Upper lobe of right lung (tissue), 1 donor: ENCODE measurements around the gene DCAKD. TPM values are rescaled to one million over a fixed set of nuclear protein-coding genes. Genes with fewer than 3 reads are reported as not detected.
A peak's percentile ranks its signal among the peaks of the same experiment; 100 is the strongest.

Source experiments
- ATAC-seq: fragments of 200-7000 bp; cut with Tn5 transposase; one replicate; pipeline ENCODE4 v1.9.1; 2020; ENCODE audit warnings: mild to moderate bottlenecking, moderate library complexity
- DNase-seq: peaks from one replicate; pipeline ENCODE4 v3.0.0-alpha.2; 2020
- H3K27ac ChIP-seq: fragments of 200-600 bp; one replicate; pipeline ENCODE4 v1.8.0; 2022
- H3K27me3 ChIP-seq: fragments of 200-600 bp; one replicate; pipeline ENCODE4 v1.8.0; 2022; ENCODE audit warnings: mild to moderate bottlenecking
- H3K36me3 ChIP-seq: fragments of 200-600 bp; one replicate; pipeline ENCODE4 v1.8.0; 2022
- H3K4me1 ChIP-seq: fragments of 200-600 bp; one replicate; pipeline ENCODE4 v1.8.0; 2022
- H3K4me3 ChIP-seq: fragments of 200-600 bp; one replicate; pipeline ENCODE4 v1.8.0; 2022; ENCODE audit warnings: mild to moderate bottlenecking
- H3K9me3 ChIP-seq: fragments of 200-600 bp; one replicate; pipeline ENCODE4 v1.8.0; 2022
- intact Hi-C: fragments of 100-400 bp; cut with DNase I; formaldehyde crosslinking; loops from one replicate; pipeline ENCODE4 v1.11.0; 2022
- total RNA-seq: library from RNA; stranded (reverse); fragmentation: NEBNext Ultra II Directional; extraction: Animal tissue kit (Norgen Biotek cat#: 25700); gene quantifications from one replicate; pipeline ENCODE4 v1.2.1, GENCODE V29; 2021
- TF ChIP-seq, protein P1 (sequence below): fragments of 200-600 bp; IDR thresholded peaks from one replicate; pipeline ENCODE4 v1.8.0; 2022; ENCODE audit warnings: antibody characterized with exemption
- donor health status: DM: no; HTN: yes; CAD: no; lungs with severe emphysema.

The DCAKD gene
- total RNA-seq, 1 donor from 2014 or later, result 21.8 TPM

DNA sequence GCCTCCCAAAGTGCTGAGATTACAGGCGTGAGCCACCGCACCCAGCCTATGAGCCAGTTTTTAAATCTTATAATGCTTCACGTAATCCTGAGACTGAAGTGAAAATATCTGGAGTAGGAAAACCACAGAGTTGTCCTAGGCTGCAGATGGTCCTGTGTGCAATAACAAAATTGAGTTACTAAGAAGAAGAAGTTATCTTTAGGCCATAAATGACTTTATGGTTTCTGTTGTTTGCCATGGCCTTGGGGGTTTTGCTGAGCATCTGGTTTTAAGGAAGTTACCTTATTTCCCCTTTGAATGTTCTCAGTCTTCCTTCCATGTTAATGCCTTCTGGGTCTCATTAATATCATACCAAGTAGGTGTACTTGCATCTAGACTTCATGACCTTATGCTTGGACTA, 26.2 kb upstream of the DCAKD start:
- Histone ChIP-seq H3K27me3 (no peaks in the 10 kb centered on the region), H3K4me1 (peaks cover 8% of the 10 kb centered on the region), H3K27ac (no peak overlapping the region), H3K36me3 (peaks cover 51% of the 10 kb centered on the region), H3K4me3 (no peak overlapping the region), H3K9me3 (no peaks in the 10 kb centered on the region)
- TF ChIP-seq, protein P1, sequence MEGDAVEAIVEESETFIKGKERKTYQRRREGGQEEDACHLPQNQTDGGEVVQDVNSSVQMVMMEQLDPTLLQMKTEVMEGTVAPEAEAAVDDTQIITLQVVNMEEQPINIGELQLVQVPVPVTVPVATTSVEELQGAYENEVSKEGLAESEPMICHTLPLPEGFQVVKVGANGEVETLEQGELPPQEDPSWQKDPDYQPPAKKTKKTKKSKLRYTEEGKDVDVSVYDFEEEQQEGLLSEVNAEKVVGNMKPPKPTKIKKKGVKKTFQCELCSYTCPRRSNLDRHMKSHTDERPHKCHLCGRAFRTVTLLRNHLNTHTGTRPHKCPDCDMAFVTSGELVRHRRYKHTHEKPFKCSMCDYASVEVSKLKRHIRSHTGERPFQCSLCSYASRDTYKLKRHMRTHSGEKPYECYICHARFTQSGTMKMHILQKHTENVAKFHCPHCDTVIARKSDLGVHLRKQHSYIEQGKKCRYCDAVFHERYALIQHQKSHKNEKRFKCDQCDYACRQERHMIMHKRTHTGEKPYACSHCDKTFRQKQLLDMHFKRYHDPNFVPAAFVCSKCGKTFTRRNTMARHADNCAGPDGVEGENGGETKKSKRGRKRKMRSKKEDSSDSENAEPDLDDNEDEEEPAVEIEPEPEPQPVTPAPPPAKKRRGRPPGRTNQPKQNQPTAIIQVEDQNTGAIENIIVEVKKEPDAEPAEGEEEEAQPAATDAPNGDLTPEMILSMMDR, result no peak
- DNase-seq (no peak), ATAC-seq (peak; percentile 51)
- intact Hi-C loops, result no loop called here

DNA sequence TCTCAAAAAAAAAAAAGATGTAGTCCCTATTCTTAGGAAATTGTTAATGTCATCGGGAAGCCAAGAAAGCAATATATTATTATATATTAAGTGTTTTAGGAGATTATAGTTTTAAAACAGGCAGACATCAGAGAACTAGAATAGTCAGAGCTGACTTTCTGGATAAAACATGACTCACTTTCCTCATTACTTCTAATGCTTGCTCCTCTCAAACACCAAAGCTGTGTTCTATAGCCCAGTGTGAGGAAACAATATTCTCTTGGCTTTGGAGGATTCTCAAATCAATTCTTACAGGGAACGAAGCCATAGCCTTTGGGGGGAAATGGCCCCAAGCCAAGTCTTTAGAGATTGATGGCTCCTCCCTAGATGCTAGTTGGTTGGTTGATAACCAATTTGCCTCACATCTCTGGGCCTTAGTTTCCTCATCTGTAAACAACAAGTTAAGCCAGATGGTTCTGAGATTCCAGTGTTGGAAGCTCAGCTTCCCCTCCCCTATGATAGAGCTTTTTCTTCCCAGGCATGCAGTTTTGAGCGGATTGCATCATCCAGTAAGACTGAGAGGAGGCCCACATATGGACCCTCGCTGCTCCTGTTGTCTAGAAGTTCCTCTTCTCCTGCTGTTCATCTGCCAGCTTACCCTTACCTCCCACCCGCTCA, 22.1 kb upstream of the DCAKD start:
- no peak overlapping the region for H3K27ac ChIP-seq
- TF ChIP-seq, protein P1, result no peak
- no peaks in the 10 kb centered on the region for H3K27me3 ChIP-seq
- H3K36me3 ChIP-seq, result peaks cover 39% of the 10 kb centered on the region
- H3K4me3 ChIP-seq, result no peak overlapping the region
- intact Hi-C loops, result no loop called here
- H3K9me3 ChIP-seq, result no peaks in the 10 kb centered on the region
- ATAC-seq (peak; percentile 39), DNase-seq (no peak)
- H3K4me1 ChIP-seq, result peaks cover 8% of the 10 kb centered on the region

- H3K4me1 ChIP-seq, result peaks cover 7% of the 10 kb centered on the region
- H3K27me3 ChIP-seq, result no peaks in the 10 kb centered on the region
- H3K36me3 ChIP-seq, result peaks cover 47% of the 10 kb centered on the region
- no peak for DNase-seq
- no peak overlapping the region for H3K27ac ChIP-seq
- no peak overlapping the region for H3K4me3 ChIP-seq
- TF ChIP-seq, protein P1, result no peak
- intact Hi-C loops, result no loop called here
- ATAC-seq, result no peak
- no peaks in the 10 kb centered on the region for H3K9me3 ChIP-seq
These were observed 19.4 kb upstream of the DCAKD start for GRCh38 chr17:45070809-45071208.

GRCh38 chr17:45070001-45070400, 18.6 kb upstream of the DCAKD start:
- Histone ChIP-seq H3K36me3 (peaks cover 42% of the 10 kb centered on the region), H3K4me3 (no peak overlapping the region), H3K27ac (no peak overlapping the region), H3K9me3 (no peaks in the 10 kb centered on the region), H3K27me3 (no peaks in the 10 kb centered on the region), H3K4me1 (peaks cover 12% of the 10 kb centered on the region)
- ATAC-seq, result no peak
- TF ChIP-seq, protein P1, result no peak
- no peak for DNase-seq
- intact Hi-C loops, result no loop called here

DNA sequence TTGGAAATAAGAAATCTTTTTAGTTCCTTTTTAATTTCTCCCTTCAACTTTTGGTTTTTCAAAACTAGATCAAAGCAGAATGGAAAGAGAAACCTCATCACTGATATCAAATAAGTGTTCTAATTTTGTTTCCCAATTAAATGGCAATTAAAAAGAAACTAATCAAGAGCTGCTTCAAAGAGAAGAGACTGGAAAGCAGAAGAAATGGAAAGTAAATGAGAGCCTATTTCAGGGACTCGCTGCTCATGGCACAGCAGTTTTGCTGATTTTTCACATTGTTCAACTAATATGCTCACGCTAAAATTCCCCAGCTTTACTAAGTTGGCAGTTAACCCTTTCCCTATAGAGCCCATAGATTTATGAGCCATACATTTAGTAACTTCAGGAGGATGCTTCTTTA, 16.2 kb upstream of the DCAKD start:
- H3K4me3 ChIP-seq, result no peak overlapping the region
- no peaks in the 10 kb centered on the region for H3K27me3 ChIP-seq
- DNase-seq, result no peak
- H3K9me3 ChIP-seq, result no peaks in the 10 kb centered on the region
- no peak overlapping the region for H3K27ac ChIP-seq
- ATAC-seq, result no peak
- peaks cover 29% of the 10 kb centered on the region for H3K4me1 ChIP-seq
- intact Hi-C loops, result no loop called here
- H3K36me3 ChIP-seq, result peaks cover 25% of the 10 kb centered on the region
- TF ChIP-seq, protein P1, result no peak

DNA sequence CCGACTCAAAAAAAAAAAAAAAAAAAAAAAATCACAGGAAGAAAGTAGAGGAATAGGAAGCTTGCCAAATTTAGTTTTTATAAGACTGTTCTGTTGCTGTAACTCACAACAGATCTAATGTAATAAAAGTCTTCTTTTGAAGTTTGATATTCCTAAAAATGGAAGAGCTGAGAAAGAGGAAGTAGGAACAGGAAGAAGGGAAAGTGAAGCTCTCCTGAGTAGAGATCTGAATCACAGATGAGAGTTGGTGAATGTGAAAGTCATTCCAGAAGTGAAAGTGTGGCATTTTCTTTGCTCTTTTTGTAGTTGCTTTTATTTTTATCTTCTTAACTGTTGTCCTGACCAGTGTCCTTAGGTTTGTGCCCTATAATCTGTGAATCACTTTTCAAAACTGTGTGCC, 11.8 kb upstream of the DCAKD start:
- Histone ChIP-seq H3K4me3 (no peak overlapping the region), H3K27ac (no peak overlapping the region), H3K36me3 (peaks cover 5% of the 10 kb centered on the region), H3K9me3 (no peaks in the 10 kb centered on the region), H3K4me1 (peaks cover 50% of the 10 kb centered on the region), H3K27me3 (no peaks in the 10 kb centered on the region)
- no peak for ATAC-seq
- TF ChIP-seq, protein P1, result no peak
- no peak for DNase-seq
- intact Hi-C loops, result no loop called here
